Measurements from ENCODE around the gene ENPP1.

ENPP1 gene

GRCh38 chr6:131795366-131795765 is 12.5 kb upstream of the ENPP1 start:
- Histone ChIP-seq H3K4me2 (ENCODE audit: low read length) (no peak overlapping the region), H3F3A (ENCODE audit: insufficient read depth, low read length) (no peaks in the 10 kb centered on the region), H3K9ac (ENCODE audit: low read length) (no peak overlapping the region), H2AFZ (ENCODE audit: low read length) (no peak overlapping the region), H3K27me3 (ENCODE audit: insufficient read depth, low read length) (no peaks in the 10 kb centered on the region), H3K9me3 (ENCODE audit: low read length) (no peaks in the 10 kb centered on the region), H3K4me1 (ENCODE audit: insufficient read depth, low read length, severe bottlenecking) (no peaks in the 10 kb centered on the region), H4K20me1 (ENCODE audit: insufficient read depth, low read length) (no peaks in the 10 kb centered on the region), H3K36me3 (ENCODE audit: insufficient read depth, low read length) (no peaks in the 10 kb centered on the region), H3K79me2 (ENCODE audit: insufficient read depth, low read length) (no peaks in the 10 kb centered on the region), H3K9me2 (ENCODE audit: low read depth, low read length) (no peaks in the 10 kb centered on the region), H3K27ac (ENCODE audit: low read depth, low read length, poor library complexity, severe bottlenecking) (no peak overlapping the region), H3K4me3 (ENCODE audit: low read depth, low read length, poor library complexity, severe bottlenecking) (no peak overlapping the region)
- TF ChIP-seq, protein P1, sequence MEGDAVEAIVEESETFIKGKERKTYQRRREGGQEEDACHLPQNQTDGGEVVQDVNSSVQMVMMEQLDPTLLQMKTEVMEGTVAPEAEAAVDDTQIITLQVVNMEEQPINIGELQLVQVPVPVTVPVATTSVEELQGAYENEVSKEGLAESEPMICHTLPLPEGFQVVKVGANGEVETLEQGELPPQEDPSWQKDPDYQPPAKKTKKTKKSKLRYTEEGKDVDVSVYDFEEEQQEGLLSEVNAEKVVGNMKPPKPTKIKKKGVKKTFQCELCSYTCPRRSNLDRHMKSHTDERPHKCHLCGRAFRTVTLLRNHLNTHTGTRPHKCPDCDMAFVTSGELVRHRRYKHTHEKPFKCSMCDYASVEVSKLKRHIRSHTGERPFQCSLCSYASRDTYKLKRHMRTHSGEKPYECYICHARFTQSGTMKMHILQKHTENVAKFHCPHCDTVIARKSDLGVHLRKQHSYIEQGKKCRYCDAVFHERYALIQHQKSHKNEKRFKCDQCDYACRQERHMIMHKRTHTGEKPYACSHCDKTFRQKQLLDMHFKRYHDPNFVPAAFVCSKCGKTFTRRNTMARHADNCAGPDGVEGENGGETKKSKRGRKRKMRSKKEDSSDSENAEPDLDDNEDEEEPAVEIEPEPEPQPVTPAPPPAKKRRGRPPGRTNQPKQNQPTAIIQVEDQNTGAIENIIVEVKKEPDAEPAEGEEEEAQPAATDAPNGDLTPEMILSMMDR (IDR thresholded peaks at IDR 0.05; ENCODE audit: low read length) = no peak
- no peak for TF ChIP-seq EZH2 (IDR thresholded peaks at IDR 0.05; ENCODE audit: borderline replicate concordance, low read length)

DNA sequence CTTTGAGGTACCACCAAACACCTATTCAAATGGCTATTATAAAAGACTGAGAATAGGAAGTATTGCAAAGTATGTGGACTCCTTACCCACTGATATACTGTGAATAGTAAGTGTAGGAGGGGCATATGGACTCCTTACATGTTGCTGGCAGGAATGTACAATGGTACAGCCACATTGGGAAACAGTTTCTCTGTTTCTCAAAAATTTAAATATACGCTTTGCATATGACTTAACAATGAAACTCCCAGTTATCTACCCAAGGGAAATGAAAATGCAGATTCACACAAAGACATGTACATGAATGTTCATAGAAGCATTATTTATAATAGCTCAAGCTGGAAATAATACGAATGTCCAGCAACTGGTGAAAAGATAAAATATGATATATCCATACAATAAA is 5.5 kb upstream of the ENPP1 start:
- H3K9me2 ChIP-seq (ENCODE audit: low read depth, low read length) = no peaks in the 10 kb centered on the region
- no peak for TF ChIP-seq EZH2 (IDR thresholded peaks at IDR 0.05; ENCODE audit: borderline replicate concordance, low read length)
- TF ChIP-seq, protein P1 (IDR thresholded peaks at IDR 0.05; ENCODE audit: low read length) = no peak
- H3K79me2 ChIP-seq (ENCODE audit: insufficient read depth, low read length) = no peaks in the 10 kb centered on the region
- H3K27me3 ChIP-seq (ENCODE audit: insufficient read depth, low read length) = no peaks in the 10 kb centered on the region
- no peaks in the 10 kb centered on the region for H4K20me1 ChIP-seq (ENCODE audit: insufficient read depth, low read length)
- no peaks in the 10 kb centered on the region for H3K9me3 ChIP-seq (ENCODE audit: low read length)
- no peak overlapping the region for H3K27ac ChIP-seq (ENCODE audit: low read depth, low read length, poor library complexity, severe bottlenecking)
- no peak overlapping the region for H3K9ac ChIP-seq (ENCODE audit: low read length)
- no peaks in the 10 kb centered on the region for H3K36me3 ChIP-seq (ENCODE audit: insufficient read depth, low read length)
- H3K4me1 ChIP-seq (ENCODE audit: insufficient read depth, low read length, severe bottlenecking) = peaks cover 4% of the 10 kb centered on the region
- H3F3A ChIP-seq (ENCODE audit: insufficient read depth, low read length) = no peaks in the 10 kb centered on the region
- H2AFZ ChIP-seq (ENCODE audit: low read length) = no peak overlapping the region
- H3K4me3 ChIP-seq (ENCODE audit: low read depth, low read length, poor library complexity, severe bottlenecking) = no peak overlapping the region
- no peak overlapping the region for H3K4me2 ChIP-seq (ENCODE audit: low read length)

DNA sequence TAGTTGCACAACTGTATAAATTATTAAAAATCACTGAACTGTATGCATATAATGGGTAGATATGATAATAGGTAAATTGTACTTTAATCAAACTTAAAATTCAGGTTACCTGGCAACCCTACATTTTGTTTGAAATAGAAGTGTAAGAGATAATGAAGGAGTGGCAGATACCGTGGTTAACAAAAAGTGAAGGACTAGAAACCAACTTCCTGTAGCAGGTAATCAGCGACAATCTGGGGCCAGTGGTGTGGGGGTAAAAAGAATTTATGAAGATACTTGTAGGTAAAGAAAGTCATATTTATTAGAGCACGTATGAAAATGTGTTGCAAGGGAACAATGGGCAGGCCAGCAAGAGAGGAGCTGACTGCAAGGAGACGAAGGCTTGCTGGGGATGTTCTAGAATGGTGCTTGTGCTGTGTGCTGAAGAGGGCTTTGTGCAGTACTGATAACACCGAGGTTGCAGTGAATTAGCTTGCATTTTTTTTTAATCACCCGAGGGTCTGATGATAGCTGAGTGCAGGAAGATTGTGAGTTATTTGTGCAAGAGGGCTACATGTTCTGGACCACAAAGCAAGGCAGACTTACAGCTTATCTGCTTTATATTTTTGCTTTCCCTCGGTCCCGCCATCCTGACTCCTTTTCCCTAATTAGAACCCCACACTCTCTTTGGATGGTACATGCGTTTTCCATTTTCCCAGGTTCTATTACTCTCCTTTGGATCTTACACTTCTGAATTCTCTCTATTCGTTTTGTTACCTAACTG is 4.6 kb upstream of the ENPP1 start:
- H4K20me1 ChIP-seq (ENCODE audit: insufficient read depth, low read length) = no peaks in the 10 kb centered on the region
- TF ChIP-seq, protein P1 (IDR thresholded peaks at IDR 0.05; ENCODE audit: low read length) = no peak
- no peak for TF ChIP-seq EZH2 (IDR thresholded peaks at IDR 0.05; ENCODE audit: borderline replicate concordance, low read length)

More for the DNA sequence above, 4.6 kb upstream of the ENPP1 start:
- Histone ChIP-seq H3K9me2 (ENCODE audit: low read depth, low read length) (no peaks in the 10 kb centered on the region), H3K4me3 (ENCODE audit: low read depth, low read length, poor library complexity, severe bottlenecking) (no peak overlapping the region), H3F3A (ENCODE audit: insufficient read depth, low read length) (no peaks in the 10 kb centered on the region), H3K4me2 (ENCODE audit: low read length) (no peak overlapping the region), H3K36me3 (ENCODE audit: insufficient read depth, low read length) (no peaks in the 10 kb centered on the region), H2AFZ (ENCODE audit: low read length) (no peak overlapping the region), H3K27me3 (ENCODE audit: insufficient read depth, low read length) (no peaks in the 10 kb centered on the region), H3K4me1 (ENCODE audit: insufficient read depth, low read length, severe bottlenecking) (peaks cover 9% of the 10 kb centered on the region), H3K27ac (ENCODE audit: low read depth, low read length, poor library complexity, severe bottlenecking) (no peak overlapping the region), H3K9ac (ENCODE audit: low read length) (no peak overlapping the region), H3K9me3 (ENCODE audit: low read length) (no peaks in the 10 kb centered on the region), H3K79me2 (ENCODE audit: insufficient read depth, low read length) (no peaks in the 10 kb centered on the region)

Data from OCI-LY1 (cell line).